Embryonic facial prominence (tissue), 1 donor: Measurements from ENCODE around the gene ICAM2.

Experiments
- DNase-seq: peaks from one replicate; pipeline ENCODE4 v3.0.0-alpha.2; 2016; ENCODE audit errors: extremely low spot score

ICAM2 gene

DNA sequence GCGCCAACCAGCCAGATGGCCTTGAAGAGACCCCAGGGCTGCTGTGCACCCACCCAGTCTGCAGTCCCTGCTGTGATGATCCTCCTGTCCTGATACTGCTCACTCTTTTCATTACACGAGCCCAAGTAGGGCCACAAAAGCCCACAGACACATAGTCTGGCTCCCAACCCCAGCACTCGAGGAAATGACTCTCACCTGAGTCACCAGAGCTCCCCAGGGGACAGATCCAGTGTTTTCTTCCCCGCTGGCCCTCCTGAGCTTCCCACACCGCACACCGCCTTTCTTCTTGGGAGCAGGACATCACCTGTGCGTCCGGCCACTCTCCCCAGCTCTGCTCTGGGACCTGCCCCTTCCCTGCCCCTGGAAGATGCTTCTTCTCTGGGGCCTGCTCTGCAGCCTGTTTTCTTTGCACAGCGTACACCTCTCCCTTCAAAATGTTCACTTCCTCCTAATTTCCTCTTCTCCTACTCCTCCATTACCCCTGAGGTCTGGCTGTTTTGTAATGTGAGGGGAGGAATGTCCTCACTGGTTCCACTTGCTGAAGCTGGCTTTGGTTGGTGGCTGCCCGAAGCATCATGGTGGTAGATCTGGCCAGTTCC, 45.7 kb downstream of the ICAM2 start:
- DNase-seq = no peak

DNA sequence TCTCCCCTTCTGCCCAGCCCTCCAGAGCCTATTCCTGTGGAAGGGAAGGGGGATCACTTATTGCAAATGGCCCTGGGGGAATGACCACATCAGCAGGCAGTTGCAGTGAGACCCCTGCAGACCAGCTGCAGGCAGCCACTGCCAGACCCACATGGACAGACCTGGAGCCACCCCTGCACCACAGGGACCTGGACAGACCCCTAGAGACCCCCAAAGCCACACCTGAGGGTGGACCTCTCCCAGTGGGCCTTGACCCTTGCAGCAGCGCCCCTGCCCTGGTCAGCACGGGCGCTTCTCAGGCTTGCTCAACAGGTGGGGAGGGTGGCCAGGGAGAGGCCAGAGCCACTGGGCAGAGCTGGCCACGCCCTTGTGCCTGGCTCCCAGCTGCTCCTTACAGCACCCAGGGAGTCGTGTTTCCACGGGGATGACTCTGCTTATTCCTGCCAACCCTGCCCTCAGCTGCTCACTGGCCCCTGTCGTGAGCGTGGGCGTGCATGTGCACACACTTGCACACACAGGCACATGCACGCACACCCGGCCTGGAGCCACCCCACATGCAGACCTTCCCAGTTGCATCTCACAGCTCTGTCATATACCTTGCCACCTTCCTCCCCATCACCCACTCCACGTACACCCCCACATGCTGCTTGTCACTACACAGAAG, 46.4 kb downstream of the ICAM2 start:
- DNase-seq = no peak

DNA sequence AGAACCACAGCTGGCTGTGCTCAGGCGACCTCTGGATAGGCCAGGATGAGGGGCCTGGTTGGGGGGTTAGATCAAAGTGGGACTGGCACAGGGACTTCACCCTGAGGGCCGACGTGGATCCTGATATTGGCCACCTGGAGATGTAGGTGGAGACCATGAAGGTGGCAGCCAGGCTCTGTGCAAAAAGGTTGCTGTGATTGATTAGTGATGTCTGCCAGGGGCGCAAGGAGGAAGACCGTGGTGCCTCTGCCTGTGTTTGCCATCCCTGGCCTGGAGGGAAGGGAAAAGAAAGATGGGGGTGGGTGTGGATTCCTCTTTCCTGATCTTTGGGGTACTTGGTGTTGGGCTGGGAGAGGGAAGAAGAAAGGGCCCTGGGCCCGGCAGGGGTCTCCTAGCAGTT, 47.2 kb downstream of the ICAM2 start:
- no peak for DNase-seq

DNA sequence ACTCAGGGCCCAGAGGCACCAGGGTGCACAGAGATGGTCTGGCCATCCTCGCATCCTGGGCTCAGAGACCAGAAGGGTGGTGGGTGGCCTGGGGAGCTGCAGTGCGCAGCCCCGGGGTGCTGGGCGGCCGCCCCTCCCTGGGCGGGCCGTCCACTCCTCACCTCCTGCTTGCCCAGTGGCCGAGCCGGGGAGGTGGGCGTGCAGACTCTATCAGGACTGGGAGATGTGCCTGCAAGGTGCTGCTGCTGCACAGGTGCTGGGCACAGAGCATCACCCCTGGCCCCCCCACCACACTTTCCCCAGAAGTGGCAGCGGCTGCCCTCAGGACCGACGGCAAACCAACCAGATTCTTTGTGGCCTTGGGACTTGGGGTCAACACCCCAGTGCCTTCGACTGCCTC, 47.6 kb downstream of the ICAM2 start, which contains the start of gene SCN4A:
SCN4A (minus strand) TSS at position 123 of the 400 bp plus-strand sequence; CDS start at position 46, 77 bp downstream.
- DNase-seq = no peak

DNA sequence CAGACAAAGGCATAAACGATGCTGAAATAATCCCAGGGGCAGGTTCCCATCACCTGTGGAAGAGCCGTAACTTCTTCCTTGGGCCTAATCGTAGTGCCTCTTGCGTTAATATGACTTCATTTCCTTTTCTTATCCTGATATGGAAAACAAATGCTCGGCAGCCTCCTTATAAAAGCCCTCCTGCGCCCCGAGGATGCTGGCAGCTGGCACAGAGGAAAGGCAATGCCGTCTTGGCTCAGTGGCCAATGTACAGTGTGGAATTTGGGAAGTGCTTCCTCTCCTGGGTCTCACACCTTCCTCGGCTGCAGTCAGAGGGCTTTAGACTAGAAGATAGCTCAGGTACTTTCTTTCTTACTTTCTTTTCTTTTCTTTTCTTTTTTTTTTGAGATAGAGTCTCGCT, 51.2 kb downstream of the ICAM2 start:
- DNase-seq = no peak

DNA sequence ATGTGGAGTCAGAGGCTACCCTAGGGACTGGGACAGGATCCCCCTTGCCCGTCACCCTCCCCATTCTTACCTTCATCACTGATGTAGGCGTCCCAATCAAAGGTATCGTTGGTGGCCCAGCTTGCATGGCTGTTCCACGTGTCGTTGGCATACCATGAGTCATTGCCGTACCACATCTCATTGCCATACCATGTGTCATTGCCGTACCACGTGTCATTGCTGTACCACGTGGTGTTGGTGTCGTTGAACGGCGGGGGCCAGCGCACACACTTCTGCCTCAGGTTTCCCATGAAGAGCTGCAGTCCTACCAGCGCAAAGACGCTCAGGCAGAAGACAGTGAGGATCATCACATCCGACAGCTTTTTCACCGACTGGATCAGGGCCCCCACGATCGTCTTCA, 52.5 kb downstream of the ICAM2 start:
- no peak for DNase-seq

DNA sequence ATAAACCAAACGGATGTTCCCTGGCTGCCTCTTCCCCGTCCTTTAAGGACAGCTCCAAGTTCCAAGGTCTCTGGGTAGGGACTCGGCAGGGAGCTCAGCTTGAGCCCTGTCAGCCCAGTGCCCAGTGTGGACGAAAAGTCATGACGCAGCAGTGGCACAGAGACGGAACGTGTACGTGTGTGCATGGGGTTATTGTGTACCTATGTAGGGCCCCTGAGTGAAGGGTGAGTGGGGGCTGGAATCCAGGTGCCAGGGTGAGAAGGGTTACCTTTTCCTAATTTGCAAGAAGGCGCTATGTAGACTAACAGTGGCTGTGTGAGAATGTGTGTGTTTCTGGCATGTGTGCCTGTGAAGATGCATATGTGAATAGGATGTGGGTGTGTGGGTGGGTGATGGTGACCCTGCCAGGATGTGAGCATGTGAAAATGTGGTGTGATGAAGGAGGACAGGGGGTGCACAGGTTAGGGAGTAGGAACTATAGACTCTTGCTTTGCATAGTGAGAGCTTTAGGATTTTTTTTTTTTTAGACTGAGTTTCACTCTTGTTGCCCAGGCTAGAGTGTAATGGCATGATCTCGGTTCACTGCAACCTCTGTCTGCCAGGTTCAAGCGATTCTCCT, 53.7 kb downstream of the ICAM2 start:
- DNase-seq = no peak

DNA sequence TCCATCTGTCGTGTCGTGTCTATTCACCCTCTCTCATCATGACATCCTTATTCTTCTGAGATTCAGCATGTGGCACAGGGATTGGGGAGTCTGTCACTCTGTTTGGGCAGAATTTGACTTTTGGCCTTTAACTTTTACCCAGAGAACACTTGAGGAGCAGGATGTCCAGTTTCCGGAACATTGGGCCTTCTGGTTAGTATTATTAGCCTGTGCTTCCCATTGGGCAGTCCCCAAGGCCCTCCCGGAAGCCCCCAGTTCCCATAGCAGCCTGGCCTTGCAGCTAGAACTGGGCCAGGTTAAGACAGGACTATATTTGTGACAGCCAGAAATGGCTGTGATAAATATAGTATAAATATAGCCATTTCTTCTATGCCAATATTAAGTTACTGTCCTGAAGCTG, 57.3 kb downstream of the ICAM2 start:
- no peak for DNase-seq

DNA sequence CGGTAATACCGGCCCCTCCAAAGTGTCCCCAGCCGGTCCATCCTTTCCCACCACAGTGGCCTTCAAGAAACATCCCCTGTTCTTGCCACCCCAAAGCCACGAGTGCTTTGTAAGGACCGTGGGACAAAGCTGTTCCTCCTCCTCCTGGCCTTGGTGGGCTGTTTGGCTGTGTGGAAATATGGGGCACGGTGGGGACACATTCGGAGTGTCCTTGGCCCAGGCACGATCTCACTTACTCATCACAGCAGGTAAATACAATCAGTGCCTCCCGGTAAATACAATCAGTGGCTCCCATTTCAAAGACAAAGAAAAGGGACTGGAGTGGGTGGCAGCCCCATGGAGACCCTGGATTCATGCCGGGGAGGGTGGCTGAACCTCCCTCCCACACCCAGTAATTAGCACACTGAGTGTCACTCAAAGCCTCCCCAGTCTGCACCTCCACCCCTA, 58.1 kb downstream of the ICAM2 start:
- DNase-seq = no peak

DNA sequence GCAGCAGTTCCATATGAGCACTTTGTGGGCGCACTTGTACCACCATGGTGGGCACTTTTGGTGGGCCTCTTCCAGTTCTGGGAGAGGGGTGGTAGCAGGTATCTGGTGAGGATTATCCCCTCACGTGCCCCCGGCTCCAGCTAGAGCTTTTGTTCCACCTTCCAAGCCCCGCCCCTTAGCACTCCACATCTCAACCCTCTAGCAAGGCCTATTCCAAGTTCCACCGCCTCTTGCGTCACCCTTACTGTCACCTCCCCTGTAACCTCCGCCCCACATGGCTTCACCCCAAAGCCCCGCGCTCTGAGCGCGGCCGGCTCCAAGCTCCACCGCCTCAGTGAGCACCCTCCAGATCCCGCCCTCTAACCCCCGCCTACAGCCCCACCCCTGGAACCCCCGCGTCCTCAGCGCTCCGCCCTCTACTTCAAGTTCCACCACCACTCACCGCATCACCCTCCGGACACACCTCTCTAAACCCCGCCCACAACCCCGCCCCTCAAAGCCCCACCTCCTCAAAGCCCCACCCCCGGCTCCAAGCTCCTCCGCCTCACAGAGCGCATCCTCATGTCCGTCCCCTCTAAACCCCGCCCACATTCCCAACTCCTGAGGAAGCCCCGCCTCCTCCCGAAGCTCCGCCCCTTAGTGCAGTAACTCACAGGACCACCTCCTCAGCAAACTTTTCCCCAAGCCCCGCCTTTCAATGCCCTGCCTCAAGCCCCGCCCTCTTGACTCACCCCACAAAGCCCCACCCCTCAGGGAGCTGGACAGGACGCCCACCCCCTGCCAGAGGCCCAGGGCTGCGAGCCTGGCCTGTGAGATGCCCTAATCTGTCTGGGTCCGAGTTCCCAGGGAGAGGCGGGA, 58.8 kb downstream of the ICAM2 start:
- DNase-seq = no peak

DNA sequence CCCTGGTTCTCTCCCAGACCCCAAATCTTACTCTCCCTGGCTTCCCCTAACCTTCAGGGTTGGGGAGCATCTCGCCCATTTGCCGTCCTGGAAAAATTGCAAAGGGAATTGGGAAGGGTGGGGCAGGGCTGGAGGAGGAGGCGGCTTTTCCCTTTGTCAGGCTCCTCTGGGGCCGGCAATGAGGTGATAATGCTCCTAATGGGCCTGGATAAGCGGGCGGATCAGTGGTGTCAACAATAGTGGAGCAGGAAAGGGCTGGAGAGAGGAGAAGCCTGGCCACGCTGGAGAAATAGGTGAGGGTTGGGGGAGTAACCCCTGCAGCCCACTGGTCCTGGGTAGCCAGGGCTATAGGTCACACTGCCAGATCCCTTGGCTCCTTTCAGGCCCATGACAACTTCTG, 60.0 kb downstream of the ICAM2 start:
- DNase-seq = no peak

DNA sequence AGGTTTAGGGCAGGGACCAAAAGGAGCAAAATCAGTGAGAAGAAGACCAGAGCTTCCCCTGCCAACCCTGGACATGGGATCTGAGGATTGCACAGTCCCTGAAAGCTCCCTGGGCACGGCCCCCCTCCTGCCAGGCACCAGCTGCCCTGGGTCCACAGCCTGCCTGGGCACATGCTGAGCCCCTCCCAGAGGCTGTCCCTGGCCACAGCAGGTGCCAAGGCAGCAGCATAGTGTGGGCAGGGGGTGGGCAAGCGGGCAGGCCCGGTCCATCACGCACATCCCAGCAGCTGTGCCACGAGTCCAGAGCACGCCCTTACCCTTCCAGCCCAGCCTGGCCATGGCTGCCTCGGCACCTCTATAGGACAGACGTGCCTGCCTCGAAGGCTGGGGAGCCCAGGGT, 60.4 kb downstream of the ICAM2 start:
- no peak for DNase-seq

DNA sequence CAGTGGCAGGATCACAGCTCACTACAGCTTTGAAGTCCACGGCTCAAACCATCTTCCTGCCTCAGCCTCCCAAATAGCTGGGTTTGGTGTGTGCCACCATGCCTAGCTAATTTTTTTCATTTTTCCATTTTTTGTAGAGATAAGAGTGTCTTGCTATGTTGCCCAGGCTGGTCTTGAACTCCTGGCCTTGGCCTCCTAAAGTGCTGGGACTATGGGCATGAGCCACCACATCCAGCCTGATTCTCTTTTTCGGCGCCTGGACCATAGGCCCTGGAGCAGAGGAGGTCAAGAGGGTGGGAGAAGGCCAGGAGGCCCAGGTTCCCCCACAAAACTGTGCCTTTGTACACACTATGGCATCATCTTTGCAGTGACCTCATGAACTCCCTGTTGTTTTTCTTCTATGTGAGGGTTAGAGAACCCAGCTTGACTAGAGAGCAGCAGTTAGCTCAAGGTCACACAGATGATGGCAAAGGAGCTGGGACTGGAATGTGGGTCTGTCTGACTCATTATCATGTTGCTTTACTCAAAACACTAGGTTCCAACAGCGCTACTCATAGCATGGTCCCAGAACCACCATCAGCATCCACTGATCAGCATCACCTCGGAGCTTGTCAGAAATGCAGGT, 64.0 kb downstream of the ICAM2 start:
- no peak for DNase-seq

DNA sequence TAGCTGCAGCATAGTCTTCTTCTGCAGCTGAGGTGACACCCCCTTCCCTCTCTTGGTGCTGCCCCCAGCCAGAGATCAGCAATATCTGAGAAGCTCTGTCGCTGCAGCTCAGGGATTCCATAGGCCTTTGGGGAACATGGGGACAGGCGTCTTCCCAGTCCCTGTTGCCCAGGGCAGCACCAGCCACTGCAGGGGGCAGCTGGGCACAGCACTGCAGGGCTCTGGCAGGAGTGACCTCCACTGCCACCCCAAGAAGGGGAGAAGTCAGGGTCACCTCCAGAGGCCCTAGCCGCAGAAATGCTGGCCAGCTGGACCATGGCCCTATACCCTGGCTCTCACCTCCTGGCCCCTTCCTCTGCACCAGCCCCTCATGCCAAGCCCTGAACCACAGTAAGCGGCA, 64.6 kb downstream of the ICAM2 start:
- DNase-seq = no peak

DNA sequence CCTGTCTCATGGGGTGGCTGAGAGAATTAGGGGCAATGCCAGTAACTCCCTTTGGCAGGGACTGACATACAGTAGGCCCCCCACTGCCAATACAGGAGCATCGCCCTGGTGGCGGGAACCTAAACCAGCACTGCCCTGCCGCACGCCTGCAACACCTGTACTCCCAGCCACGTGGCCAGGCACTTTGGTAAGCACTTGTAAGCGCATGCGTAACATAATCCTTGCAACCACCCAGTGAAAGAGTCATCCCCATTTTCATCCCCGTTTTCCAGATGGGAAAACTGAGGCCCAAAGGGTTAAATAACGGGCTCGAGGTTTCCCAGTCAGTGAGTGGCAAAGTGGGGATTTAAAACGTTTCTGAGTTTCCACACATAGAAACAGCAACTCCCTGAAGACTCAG, 65.2 kb downstream of the ICAM2 start:
- DNase-seq = no peak

DNA sequence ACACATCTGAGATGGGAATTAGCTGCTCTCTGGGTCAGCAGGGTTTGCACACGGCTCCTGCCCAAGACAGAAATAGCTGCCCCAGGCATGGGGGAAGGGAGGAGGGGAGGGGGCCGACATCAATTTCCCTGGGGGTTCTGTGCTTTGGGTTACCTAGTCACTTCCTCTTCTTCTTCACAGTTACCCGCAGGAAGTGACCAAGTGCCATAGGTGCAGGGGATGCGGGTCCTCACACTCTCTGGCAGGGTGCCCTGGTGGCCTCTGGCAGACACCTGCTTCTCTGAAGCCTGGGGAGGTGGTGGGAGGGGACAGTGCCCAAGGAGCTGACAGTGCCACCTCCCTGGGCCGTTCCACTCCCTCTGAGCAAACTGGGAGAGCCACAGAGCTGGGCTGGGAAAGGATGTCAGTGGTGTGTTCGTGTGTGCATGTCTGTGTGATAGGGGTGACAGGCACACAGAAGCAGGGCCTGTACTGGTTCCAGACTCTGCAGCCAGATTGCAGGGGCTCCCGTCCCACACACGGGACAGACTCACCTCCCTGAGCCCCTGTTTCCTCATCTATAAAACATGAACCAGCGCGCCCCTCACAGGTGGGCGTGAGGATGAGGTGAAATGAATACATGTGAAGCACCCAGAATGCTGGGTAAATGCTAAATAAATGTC, 65.9 kb downstream of the ICAM2 start:
- no peak for DNase-seq
